ENCODE measurements around the gene PLOD2.

The PLOD2 gene

DNA sequence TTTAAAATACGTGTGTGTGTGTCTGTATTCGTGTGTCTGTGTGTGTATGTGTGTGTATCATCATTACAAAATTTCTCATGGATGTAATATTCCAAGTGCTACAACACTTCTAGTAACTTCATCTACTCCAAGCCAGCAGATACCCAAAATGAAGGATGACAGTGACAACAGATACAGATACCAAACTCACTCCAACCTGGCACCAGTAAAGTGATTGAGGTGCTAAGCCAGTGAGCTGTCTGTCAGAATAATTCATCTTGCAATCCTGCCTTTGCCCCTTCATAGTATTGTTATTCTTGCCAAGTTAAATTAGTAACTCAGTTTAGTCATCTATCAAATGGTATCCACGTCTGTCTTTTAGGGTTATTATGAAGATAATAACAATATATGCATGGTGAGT, 58.1 kb downstream of the PLOD2 start:
- TF ChIP-seq, protein P1, sequence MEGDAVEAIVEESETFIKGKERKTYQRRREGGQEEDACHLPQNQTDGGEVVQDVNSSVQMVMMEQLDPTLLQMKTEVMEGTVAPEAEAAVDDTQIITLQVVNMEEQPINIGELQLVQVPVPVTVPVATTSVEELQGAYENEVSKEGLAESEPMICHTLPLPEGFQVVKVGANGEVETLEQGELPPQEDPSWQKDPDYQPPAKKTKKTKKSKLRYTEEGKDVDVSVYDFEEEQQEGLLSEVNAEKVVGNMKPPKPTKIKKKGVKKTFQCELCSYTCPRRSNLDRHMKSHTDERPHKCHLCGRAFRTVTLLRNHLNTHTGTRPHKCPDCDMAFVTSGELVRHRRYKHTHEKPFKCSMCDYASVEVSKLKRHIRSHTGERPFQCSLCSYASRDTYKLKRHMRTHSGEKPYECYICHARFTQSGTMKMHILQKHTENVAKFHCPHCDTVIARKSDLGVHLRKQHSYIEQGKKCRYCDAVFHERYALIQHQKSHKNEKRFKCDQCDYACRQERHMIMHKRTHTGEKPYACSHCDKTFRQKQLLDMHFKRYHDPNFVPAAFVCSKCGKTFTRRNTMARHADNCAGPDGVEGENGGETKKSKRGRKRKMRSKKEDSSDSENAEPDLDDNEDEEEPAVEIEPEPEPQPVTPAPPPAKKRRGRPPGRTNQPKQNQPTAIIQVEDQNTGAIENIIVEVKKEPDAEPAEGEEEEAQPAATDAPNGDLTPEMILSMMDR (IDR thresholded peaks at IDR 0.05; ENCODE audit: low read depth, low read length) = no peak
- in situ Hi-C loops (cut with HindIII; ENCODE audit: low sequenced_read_pairs) = no loop called here
- no peak overlapping the region for H3K4me3 ChIP-seq (ENCODE audit: low read depth, low read length)
- no peak for DNase-seq (ENCODE audit: low read depth, low spot score)

DNA sequence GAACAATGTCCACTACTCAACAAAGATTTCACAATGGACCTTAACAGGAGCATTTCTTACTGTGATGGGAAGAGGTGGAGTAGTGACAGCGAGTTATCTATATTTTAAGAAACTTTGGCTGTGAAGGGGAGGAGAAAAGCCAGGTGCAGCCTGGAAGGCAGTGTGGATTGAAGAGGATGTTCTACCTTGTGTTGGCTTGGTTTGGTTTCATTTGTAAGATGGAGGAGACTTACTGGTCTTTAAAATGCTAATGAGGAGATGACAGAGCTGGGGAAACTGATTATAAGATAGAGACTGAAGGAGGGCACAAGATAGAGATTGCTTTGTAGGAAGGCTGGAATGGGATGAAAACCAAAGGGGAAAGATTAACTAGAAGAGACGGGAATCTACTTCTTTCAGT, 59.4 kb downstream of the PLOD2 start:
- in situ Hi-C loops (cut with HindIII; ENCODE audit: low sequenced_read_pairs) = no loop called here
- DNase-seq (ENCODE audit: low read depth, low spot score) = no peak
- TF ChIP-seq, protein P1 (IDR thresholded peaks at IDR 0.05; ENCODE audit: low read depth, low read length) = no peak
- no peak overlapping the region for H3K4me3 ChIP-seq (ENCODE audit: low read depth, low read length)

DNA sequence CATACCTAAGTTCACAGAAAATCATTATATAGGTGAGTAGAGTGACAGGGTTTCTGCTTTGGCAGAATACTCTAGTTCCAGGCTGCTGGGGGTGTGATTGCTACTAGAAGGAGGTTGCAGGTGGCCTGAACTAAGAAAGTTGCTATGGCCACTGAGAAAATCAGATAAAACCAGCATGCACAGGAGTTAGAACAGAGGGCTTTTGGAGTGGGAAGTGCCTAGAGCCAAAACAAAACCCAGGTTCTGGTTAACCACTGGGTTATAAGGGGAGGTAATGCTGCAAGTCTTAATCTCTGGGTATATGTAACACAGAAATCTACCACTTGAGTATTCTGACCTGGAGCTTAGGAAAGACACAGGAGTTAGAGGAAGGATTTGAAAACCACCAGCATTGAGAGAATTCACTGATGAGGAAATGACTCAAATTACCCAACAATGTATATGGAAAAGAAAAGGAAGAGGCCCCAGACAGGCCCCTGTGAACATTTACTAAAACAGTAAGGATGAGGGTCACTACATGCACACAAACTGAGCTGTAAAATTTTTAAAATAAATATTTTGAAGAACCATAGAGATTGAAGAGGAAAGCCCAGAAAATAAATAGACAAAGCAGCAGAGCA, 60.0 kb downstream of the PLOD2 start:
- in situ Hi-C loops (cut with HindIII; ENCODE audit: low sequenced_read_pairs) = no loop called here
- TF ChIP-seq, protein P1 (IDR thresholded peaks at IDR 0.05; ENCODE audit: low read depth, low read length) = no peak
- H3K4me3 ChIP-seq (ENCODE audit: low read depth, low read length) = no peak overlapping the region
- no peak for DNase-seq (ENCODE audit: low read depth, low spot score)

DNA sequence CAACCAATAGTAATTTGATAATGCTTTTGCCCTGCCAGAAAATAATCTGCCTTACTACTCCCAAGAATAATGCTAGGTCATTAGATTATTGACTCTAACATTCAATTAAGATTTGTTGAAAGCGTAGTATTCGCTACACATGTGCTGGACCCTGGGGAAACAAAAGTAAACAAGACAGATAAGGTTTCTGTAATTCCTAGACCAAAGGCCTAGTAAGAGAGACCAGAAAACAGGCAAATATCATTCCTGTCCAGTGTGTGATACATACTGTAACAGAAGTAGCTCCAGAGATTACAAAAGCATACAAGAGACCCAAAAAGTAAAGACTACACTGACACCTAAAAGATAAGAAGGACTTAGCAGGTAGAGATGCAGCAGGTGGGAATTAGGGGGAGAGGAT, 60.8 kb downstream of the PLOD2 start:
- TF ChIP-seq, protein P1 (IDR thresholded peaks at IDR 0.05; ENCODE audit: low read depth, low read length) = no peak
- no peak for DNase-seq (ENCODE audit: low read depth, low spot score)
- in situ Hi-C loops (cut with HindIII; ENCODE audit: low sequenced_read_pairs) = no loop called here
- H3K4me3 ChIP-seq (ENCODE audit: low read depth, low read length) = no peak overlapping the region

DNA sequence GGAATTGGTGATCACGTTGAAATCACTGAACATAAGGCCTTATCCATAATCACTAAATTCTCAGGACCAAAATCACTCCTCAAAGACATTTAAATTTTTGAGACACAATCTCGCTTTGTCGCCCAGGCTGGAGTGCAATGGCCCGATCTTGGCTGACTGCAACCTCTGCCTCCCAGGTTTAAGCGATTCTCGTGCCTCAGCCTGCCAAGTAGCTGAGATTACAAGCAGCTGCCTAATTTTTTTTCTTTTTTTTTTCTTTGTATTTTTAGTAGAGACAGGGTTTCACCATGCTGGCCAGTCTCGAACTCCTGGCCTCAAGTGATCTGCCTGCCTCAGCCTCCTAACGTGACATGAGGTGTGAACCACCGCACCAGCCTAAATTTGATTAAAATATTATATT, 61.7 kb downstream of the PLOD2 start:
- TF ChIP-seq, protein P1 (IDR thresholded peaks at IDR 0.05; ENCODE audit: low read depth, low read length) = no peak
- DNase-seq (ENCODE audit: low read depth, low spot score) = no peak
- H3K4me3 ChIP-seq (ENCODE audit: low read depth, low read length) = no peak overlapping the region
- in situ Hi-C loops (cut with HindIII; ENCODE audit: low sequenced_read_pairs) = no loop called here

DNA sequence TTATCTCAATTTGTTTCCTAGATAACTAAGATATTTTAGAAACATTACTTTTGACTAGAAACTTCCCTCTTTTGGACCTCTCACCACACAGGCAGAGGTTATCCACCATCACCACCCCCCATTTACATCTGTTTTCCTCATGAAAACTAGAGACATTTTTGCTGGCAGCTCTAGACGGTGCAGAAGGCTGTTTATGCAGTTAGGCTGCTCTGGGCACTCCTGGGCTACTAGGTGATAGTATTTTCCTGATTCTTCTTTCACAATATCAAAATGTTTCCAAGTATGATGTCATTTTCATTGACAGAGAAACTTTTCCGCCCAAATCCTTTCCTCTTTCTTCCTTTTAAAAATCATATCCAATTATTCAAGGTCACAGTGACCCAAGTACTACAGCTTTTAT, 67.1 kb downstream of the PLOD2 start:
- in situ Hi-C loops (cut with HindIII; ENCODE audit: low sequenced_read_pairs) = no loop called here
- DNase-seq (ENCODE audit: low read depth, low spot score) = no peak
- no peak overlapping the region for H3K4me3 ChIP-seq (ENCODE audit: low read depth, low read length)
- TF ChIP-seq, protein P1 (IDR thresholded peaks at IDR 0.05; ENCODE audit: low read depth, low read length) = no peak

DNA sequence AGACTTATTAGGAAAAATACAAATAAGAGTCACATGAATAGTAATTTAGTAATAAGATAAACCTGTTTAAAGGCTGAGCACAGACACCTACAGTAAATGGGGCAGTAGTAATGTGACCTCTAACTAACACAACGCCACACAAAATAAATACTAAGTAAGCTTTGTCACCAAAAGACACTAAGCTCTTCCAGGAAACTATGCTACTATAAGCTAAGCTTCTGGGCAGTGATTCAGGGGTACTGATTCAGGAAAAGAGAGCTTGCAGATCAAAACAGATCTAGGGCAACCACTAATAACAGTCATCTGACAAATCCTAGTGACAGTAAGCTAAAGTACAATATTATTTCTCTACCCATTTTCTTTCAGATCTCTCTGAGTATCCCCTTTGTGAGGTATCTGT, 68.8 kb downstream of the PLOD2 start:
- in situ Hi-C loops (cut with HindIII; ENCODE audit: low sequenced_read_pairs) = no loop called here
- TF ChIP-seq, protein P1 (IDR thresholded peaks at IDR 0.05; ENCODE audit: low read depth, low read length) = no peak
- no peak overlapping the region for H3K4me3 ChIP-seq (ENCODE audit: low read depth, low read length)
- peak; percentile 26 for DNase-seq (ENCODE audit: low read depth, low spot score)

Measured in astrocyte of the spinal cord (primary cell).